Transverse colon (tissue), 4 donors: ENCODE data around the gene RPRD1B.

Experiments used
- CTCF ChIP-seq, 5 experiments: fragments of 200-600 bp in 3 of 5; fragments of 450-650 bp in 2 of 5; sonication (generic) in 3 of 5; IDR thresholded peaks; 1 replicate in 2 of 5; 2 replicates in 3 of 5; pipeline ENCODE4 v1.5.1; 2016 to 2017; ENCODE audit warnings: antibody characterized with exemption in 5 of 5, inconsistent platforms in 3 of 5, mild to moderate bottlenecking in 2 of 5, moderate library complexity in 1 of 5
- EP300 ChIP-seq: sonication (generic); formaldehyde crosslinking; IDR thresholded peaks from one replicate; pipeline ENCODE4 v1.6.1; 2017; ENCODE audit warnings: antibody characterized with exemption, low read depth
- POLR2A ChIP-seq: fragments of 450-650 bp; IDR thresholded peaks from one replicate; pipeline ENCODE4 v1.6.1; 2016; ENCODE audit warnings: antibody characterized with exemption, mild to moderate bottlenecking, moderate library complexity
- POLR2AphosphoS5 ChIP-seq, 3 donors: sonication (generic); formaldehyde crosslinking; IDR thresholded peaks; one replicate each; pipeline ENCODE4 v1.6.1; 2016; ENCODE audit warnings: antibody characterized with exemption in 3 of 3

GRCh38 chr20:38034961-38035360, 1.4 kb downstream of the RPRD1B start:
- TF ChIP-seq CTCF (IDR thresholded peaks at IDR 0.05), result no peak
- no peak for TF ChIP-seq POLR2A
- no peak for TF ChIP-seq POLR2AphosphoS5 (IDR thresholded peaks at IDR 0.05)
- no peak for TF ChIP-seq EP300
